ENCODE results near the gene ADGRB3. TPM values are rescaled to one million over a fixed set of nuclear protein-coding genes. Genes with fewer than 3 reads are reported as not detected.
A peak's percentile ranks its signal among the peaks of the same experiment; 100 is the strongest.

Gene ADGRB3
- total RNA-seq, 1 experiment from 2014 or later = 7.7 TPM

DNA sequence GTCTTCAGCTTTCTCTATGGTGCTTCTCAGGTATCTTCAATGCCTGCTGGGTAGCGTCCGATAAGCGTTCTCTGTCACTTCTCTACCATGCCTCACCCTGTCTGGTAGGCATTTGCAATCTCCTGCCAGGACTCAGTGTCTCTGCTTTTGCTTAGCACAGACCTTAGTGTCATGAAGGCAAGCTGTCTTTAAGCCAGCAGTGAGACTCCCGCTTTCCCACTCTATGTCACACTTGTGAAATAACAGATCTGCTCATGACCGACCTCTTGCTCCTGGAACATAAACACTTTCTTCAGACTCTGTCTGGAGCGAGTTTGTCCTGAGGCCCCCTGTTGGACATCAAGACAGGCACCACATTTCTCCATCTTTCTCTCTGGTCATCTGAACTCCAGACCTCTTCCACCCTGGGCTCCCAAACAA, 17.0 kb downstream of the ADGRB3 start:
- POLR2A ChIA-PET (ENCODE audit: low non-redundant PET) = no interaction called here
- DNase-seq (ENCODE audit: low spot score) = no peak
- CTCF ChIA-PET = no interaction called here
- H3K4me1 ChIP-seq (ENCODE audit: insufficient read depth, low read length, poor library complexity, severe bottlenecking) = peaks cover 71% of the 10 kb centered on the region
- H3K27ac ChIP-seq (ENCODE audit: low read depth, low read length, poor library complexity, severe bottlenecking) = peak overlapping the region; percentile 36
- no TSS peak for BruUV-seq (replicated peaks)
- no peaks in the 10 kb centered on the region for H3K9me3 ChIP-seq (ENCODE audit: low read depth, low read length, poor library complexity, severe bottlenecking)
- H3K36me3 ChIP-seq (ENCODE audit: insufficient read depth, low read length, poor library complexity, severe bottlenecking) = no peaks in the 10 kb centered on the region
- H3K27me3 ChIP-seq (replicated peaks; ENCODE audit: insufficient read depth, low read depth, low read length, poor library complexity) = no peaks in the 10 kb centered on the region
- intact Hi-C loops (cut with micrococcal nuclease; ENCODE audit: unreplicated experiment) = no loop called here
- no peak overlapping the region for H3K4me3 ChIP-seq (ENCODE audit: low read depth, low read length, poor library complexity, severe bottlenecking)
- 0 out of 2 replicates have a peak, but pooled peaks have one; percentile 17 for TF ChIP-seq CTCF (conservative IDR thresholded peaks at IDR 0.05; ENCODE audit: low read depth, low read length)
- TF ChIP-seq EZH2 (IDR thresholded peaks at IDR 0.05; ENCODE audit: borderline replicate concordance, low read depth, low read length, poor library complexity, severe bottlenecking) = no peak

GRCh38 chr6:68653074-68653705, 18.1 kb downstream of the ADGRB3 start:
- no peak overlapping the region for H3K27ac ChIP-seq (ENCODE audit: low read depth, low read length, poor library complexity, severe bottlenecking)
- POLR2A ChIA-PET (ENCODE audit: low non-redundant PET) = no interaction called here
- H3K27me3 ChIP-seq (replicated peaks; ENCODE audit: insufficient read depth, low read depth, low read length, poor library complexity) = no peaks in the 10 kb centered on the region
- H3K4me1 ChIP-seq (ENCODE audit: insufficient read depth, low read length, poor library complexity, severe bottlenecking) = peaks cover 81% of the 10 kb centered on the region
- CTCF ChIA-PET = no interaction called here
- intact Hi-C loops (cut with micrococcal nuclease; ENCODE audit: unreplicated experiment) = no loop called here
- no peaks in the 10 kb centered on the region for H3K9me3 ChIP-seq (ENCODE audit: low read depth, low read length, poor library complexity, severe bottlenecking)
- no peak for DNase-seq (ENCODE audit: low spot score)
- no peak overlapping the region for H3K4me3 ChIP-seq (ENCODE audit: low read depth, low read length, poor library complexity, severe bottlenecking)
- TF ChIP-seq EZH2 (IDR thresholded peaks at IDR 0.05; ENCODE audit: borderline replicate concordance, low read depth, low read length, poor library complexity, severe bottlenecking) = no peak
- no peak for TF ChIP-seq CTCF (conservative IDR thresholded peaks at IDR 0.05; ENCODE audit: low read depth, low read length)
- no TSS peak for BruUV-seq (replicated peaks)
- H3K36me3 ChIP-seq (ENCODE audit: insufficient read depth, low read length, poor library complexity, severe bottlenecking) = no peaks in the 10 kb centered on the region

- no peaks in the 10 kb centered on the region for H3K27me3 ChIP-seq (replicated peaks; ENCODE audit: insufficient read depth, low read depth, low read length, poor library complexity)
- H3K36me3 ChIP-seq (ENCODE audit: insufficient read depth, low read length, poor library complexity, severe bottlenecking) = no peaks in the 10 kb centered on the region
- H3K9me3 ChIP-seq (ENCODE audit: low read depth, low read length, poor library complexity, severe bottlenecking) = no peaks in the 10 kb centered on the region
- peak overlapping the region; percentile 44 for H3K27ac ChIP-seq (ENCODE audit: low read depth, low read length, poor library complexity, severe bottlenecking)
- DNase-seq (ENCODE audit: low spot score) = no peak
- H3K4me3 ChIP-seq (ENCODE audit: low read depth, low read length, poor library complexity, severe bottlenecking) = no peak overlapping the region
- ChIA-PET CTCF (no interaction called here), POLR2A (ENCODE audit: low non-redundant PET) (interaction anchor here (0.7 kb wide), 1 partner anchor 1329 kb away, joined by 3 read pairs; no protein-coding TSS in a partner anchor)
- intact Hi-C loops (cut with micrococcal nuclease; ENCODE audit: unreplicated experiment) = no loop called here
- TF ChIP-seq CTCF (conservative IDR thresholded peaks at IDR 0.05; ENCODE audit: low read depth, low read length) (no peak), EZH2 (IDR thresholded peaks at IDR 0.05; ENCODE audit: borderline replicate concordance, low read depth, low read length, poor library complexity, severe bottlenecking) (no peak)
- H3K4me1 ChIP-seq (ENCODE audit: insufficient read depth, low read length, poor library complexity, severe bottlenecking) = peaks cover 86% of the 10 kb centered on the region
- no TSS peak for BruUV-seq (replicated peaks)
These were observed 18.6 kb downstream of the ADGRB3 start for GRCh38 chr6:68653706-68654089.

All from A673 (cell line).